NCI-H2227 treated with DMSO at 0.1 percent for 48 hours (cell line): ENCODE data around the gene HOXB9.

Source experiments
- DNase-seq: peaks from one replicate; lab custom pipeline; 2025; lab: John Stamatoyannopoulos, UW

The HOXB9 gene

DNA sequence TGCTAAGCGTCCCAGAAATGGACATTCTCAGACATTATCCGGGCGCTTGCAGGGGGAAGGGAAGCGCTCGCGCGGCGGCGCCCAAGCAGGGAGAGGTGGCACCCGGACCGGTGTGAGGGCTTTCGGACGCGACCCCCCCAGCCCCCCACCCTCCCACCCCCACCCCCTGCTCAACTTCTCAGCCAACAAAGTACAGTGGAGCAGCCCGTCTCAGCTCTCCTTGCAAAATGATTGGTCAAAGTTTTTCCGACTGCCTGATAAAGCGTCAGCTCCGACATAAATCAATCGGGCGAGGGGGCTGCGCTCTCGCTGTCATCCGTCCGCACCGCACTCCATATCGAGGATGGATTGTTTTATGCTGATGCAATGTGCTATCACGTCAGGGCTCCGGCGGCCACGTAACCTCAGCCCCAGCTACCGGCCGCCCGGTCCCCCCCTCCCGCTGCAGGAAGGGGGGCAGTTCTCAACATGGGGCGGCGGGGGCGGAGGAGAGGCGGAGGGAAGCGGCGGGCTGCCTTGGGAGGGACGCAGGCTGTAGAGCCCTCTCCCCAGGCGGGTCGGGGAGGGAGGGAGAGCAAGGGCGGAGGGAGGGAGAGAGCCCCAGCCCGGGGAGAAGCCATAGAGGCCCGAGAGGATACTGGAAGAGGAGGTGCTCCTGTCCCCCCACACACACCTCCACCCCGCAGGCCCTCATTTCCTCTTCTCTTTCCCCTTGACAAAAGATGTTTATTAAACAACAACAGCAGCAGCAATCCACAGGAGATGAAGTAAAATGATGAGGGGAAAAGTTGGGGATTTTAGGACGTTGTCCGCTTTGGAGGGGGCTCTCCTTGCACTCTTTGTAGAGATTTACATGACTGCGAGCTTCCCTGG, at the start of gene HOXB9:
Gene HOXB9 (minus strand): TSS at position 114 of the 873 bp plus-strand sequence. CDS start 89 bp downstream, at position 25.
- peak; percentile 48 for DNase-seq

DNA sequence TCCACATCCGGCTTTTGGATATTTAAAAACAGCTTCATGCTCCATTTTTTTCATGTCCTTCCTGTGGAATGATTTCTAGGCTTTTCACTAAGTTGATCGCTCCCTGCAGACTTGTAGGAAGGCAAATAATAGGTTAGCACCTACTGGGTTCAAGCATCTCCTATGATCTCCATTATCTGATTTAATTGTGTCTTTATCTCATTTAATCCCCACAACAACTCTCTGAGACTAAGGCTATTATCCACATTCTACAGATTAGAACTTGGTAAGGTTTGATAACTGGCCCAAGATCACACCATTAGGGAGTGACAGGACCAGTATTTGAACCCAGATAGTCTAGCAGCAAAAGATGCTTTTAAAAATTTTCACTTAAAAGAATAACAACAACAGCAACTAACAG, 46.2 kb upstream of the HOXB9 start:
- DNase-seq: no peak

- DNase-seq: peak; percentile 76
These were observed 45.6 kb upstream of the HOXB9 start for GRCh38 chr17:48671697-48672171.

DNA sequence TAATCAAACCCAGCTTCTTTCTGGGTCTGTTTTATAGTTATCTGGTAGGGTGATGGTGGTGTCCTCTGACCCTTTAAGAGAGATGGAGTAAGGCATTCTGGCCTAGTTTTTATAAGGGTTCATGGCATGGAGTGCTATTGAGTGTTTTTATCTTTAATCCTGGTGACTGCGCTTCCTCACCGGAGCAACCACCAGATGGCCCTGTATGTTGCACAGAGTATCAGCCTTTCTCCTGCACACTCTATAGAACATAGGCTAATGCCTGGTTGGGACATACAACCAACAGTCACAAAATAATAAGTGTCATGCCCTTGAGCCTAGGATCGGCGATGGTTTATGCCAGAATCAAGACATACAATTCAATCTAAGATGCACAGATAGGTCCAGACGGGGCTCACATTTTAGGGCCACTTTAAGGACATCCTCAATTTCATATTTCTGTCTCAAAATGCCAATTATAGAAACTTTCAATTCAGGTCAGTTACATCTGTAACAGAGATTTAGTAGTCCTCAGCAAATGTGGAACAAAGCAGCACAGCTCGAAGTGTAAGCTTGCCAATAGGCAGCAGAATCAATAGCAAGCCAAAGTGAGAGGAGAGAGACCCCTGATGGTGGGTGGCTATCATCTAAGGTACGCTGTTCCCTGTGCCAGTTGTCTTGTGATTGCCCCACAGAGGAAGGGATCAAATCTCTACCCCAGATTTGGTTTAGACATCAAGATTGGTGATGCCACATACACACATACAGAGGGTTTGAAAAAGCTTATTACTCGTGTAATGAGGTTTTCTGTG, 37.2 kb upstream of the HOXB9 start:
- DNase-seq: no peak

DNA sequence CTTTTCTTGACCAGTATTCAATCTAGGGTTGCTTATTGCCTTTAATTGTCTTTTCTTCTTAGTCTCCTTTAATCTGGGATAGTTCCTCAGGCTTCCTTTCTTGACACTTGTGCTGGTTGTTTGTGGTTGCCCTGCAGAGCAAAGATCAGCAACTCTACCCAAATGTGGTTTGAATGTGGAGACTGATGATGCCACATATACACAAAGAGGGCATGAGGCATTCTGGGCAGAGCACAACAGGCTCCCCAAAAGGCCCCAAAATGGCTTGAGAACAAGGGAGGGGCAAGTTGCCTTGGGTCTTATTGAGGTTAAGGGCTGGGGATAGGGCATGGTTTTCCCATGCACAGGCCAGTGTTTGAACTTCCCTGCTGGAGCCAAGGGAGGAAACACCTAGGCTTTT, 29.8 kb upstream of the HOXB9 start:
- no peak for DNase-seq

DNA sequence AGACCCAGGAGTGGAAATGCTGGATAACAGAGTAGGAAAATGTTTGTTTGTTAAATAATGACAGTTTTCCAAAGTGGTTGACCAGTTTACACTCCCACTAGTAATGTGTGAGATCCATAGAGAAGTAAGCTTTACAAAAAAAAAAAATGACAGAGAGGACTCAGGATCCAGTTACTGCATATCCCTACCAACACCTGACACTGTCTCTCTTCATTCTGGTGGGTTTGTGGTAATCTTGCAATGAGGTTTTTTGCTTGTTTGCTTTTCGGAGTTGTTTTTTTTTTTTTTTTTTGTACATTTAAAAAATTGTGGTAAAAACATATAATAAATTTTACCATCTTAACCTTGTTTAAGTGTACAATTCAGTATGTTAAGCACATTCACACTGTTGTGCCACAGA, 23.6 kb upstream of the HOXB9 start:
- DNase-seq: no peak

GRCh38 chr17:48647963-48648245, 21.7 kb upstream of the HOXB9 start:
- no peak for DNase-seq

- DNase-seq: peak; percentile 27
These were observed 21.2 kb upstream of the HOXB9 start for GRCh38 chr17:48647103-48647962.

DNA sequence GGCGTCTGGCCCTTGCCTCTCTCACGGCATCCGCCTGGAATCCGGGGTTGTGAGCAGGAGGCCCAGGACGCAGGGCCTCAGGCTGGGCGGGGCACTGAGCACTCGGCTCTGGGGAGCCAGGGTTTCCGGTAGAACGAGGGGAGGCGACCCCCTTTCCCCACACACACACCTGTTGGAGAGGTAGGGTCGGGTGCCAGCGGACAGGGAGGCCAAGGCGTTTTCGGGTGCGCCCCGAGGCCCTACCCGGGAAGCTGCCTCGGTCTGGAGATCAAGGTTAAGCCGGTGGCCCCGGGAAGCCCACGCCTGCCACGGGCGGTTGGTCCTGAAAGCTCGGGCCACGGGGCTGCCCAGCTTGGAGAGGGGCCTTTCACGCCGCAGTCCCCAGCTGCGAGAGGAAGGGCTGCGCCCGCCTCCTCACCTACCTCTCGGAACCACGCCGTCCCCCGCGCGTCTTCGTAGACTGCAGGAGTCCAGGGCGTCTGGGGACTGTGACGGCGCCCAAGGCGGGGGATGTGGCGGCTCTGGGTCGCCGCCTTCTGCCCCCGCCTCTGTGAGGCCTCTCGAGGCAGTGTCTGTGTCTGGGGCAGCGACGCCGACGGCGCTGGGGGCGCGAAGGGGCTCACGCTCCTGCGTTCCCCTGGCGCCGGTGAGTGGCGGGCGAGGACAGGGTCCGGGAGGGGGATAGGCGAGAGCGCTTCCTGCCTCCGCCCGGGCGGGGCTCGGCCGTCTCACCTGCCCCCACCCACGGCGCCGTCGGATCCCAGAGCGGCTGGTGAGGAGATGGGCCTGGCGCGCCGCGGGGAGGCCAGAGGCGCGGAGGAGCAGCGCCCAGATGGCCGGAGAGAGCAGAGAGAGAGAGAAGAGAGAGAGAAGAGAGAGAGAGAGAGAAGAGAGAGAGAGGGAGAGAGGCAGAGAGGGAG, 20.3 kb upstream of the HOXB9 start:
- DNase-seq: peak; percentile 39

DNA sequence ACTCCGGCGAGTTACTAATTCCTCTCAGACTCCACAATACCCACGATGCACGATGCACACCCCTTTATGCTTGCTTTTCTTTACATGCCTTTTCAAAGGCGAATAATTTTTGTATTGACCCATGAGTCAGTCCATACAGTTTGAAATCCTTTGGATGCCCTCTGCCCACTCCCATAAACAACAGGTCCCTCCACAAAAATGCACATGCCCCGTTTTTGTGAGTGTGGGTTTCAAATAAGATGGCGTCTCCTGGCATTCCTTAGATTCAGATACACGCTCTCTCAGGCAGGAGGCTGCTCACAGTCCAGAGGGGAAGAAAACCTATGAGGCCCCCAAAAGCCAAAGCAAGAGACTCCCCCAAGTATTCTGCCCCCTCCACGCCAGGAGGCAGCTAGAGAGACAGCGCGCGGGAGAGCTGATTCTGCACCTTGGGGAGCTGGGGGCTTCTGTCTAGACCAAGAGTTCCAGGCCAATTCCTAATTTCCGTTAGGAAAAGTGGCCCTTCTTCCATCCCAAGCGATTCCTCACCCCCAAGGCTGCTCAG, 19.6 kb upstream of the HOXB9 start:
- DNase-seq: no peak

DNA sequence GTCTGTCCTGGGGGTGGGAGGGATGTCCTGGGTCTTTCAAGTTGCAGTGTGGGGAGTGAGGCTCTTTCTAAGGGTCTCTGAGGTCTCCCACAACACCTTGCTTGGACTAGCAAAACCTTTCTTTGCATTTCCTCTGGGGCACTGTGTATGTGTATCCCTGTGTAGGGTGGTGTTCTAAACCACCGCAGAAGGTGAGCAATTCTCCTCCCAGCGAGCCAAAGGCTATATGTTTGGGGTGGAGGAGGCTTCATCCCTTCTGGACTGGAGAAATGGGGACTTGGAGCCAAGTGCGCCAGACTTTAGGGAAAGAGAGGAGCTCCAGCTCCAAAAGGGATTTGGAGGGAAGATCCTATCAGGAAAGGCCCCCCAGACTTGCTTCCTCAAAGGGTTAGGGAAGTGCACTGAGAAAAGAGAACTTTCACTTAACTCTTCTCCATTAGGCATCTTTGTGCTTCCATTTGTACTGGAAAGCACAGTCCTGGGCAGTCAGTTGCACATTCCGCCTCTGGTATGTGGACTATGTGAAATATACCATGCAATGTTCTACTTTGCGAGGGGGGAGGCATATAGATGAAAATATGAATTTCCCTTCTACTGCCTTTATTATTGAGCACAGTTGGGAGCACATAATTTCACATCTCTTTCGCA, 18.9 kb upstream of the HOXB9 start:
- no peak for DNase-seq

GRCh38 chr17:48644159-48644558, 18.0 kb upstream of the HOXB9 start:
- no peak for DNase-seq

GRCh38 chr17:48643697-48644012, 17.5 kb upstream of the HOXB9 start:
- DNase-seq: no peak

GRCh38 chr17:48642843-48643696, 16.9 kb upstream of the HOXB9 start:
- DNase-seq: no peak

DNA sequence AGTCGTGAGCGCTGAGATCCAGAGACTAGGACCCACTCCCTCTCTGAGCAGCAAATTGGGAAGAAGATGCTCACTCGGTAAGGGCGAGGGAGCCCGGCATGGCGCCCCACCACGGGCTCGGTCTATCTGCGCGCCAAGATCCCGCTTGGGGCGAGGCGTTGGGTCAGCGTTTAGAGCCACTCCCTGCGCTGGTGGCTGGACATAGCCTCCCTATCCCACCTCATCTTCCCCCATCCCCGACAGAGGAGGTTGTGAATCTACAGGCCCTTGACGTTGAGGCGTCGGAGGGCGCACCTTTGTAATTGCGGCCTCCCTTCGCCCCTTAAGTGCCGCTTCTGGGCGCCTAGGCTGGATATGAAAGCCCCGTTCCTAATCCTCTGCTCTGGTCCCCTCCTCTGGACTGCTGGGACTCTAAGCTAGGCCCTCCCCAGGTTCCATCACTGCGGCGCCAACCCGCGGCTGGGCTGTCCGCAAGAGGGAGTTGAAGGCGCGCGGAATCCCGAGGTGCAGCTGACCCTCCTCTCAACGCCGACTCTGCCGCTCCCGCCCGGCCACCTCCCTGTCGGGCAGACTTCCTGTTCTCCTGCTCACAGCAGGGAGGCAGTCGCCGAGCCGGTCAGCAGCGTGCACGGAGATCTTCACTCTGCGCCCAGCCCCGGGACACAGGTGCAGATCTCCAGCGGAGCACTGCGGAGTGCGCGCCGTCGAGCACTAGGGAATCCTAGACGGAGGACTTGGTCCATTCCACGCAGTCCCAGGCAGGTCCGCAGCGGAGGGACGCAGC, 16.1 kb upstream of the HOXB9 start:
- no peak for DNase-seq

GRCh38 chr17:48641541-48642058, 15.4 kb upstream of the HOXB9 start:
- DNase-seq: no peak

DNA sequence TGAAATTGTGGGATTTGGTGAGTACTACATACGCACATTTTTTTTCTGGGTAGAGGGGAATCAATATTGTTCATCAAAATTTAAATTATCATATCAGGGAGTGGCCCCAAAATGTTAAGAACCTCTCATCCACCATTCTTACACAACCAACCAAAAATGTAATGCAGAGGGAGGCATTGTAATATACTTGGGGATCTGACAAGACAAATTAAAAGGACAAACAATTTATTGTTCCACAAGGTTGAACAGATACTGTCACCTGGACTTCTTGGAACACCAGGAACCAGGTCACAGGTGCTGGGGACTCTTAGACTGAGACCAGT, 14.7 kb upstream of the HOXB9 start:
- DNase-seq: no peak

- DNase-seq: no peak
These were observed 14.1 kb upstream of the HOXB9 start for GRCh38 chr17:48639982-48640857.
